ENCODE data around the gene IGIP.

IGIP gene
- 2.9 to 13.4 reads per million in 2 donors for total RNA-seq

DNA sequence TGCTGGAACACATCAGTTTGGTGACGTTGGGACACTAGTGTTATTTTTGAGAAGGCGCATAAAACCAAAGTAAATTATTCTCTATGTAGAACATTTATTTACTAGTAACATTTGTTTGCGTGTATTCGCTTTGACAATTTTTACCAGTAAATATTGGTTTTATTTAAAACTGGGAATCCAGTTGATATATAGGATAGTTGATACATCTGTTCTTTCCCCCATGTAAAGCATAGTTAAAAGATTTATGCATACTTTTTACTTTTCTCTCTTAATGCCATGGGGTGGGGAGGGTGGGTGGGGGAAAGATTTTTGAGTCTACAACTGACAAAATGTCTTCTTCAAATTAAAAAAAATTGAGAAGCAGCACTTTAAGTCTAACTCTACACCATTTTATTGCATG is at the start of gene IGIP:
Gene IGIP, plus strand, starts transcription at position 301 of the 400 bp plus-strand sequence. CDS start 2,540 bp downstream, outside the sequence.
- no peak for DNase-seq

DNA sequence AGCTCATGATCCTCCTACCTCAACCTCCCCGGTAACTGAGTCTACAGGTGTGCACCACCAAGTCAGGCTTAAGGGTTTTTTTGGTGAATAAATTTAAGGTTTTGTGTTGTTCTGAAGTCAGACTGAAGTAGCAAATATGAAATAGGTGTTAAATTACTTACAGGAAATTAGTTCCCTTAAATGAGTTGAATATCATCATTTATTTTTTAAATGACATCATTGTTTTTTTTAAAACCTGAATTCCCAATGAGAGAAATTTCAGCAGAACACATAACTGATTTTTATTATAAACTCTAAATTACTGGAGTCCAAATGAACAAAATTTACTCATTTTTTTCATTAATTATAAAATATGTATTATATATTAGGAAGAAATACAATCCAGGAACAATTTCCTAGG is 49.6 kb upstream of the IGIP start:
- no peak for DNase-seq

DNA sequence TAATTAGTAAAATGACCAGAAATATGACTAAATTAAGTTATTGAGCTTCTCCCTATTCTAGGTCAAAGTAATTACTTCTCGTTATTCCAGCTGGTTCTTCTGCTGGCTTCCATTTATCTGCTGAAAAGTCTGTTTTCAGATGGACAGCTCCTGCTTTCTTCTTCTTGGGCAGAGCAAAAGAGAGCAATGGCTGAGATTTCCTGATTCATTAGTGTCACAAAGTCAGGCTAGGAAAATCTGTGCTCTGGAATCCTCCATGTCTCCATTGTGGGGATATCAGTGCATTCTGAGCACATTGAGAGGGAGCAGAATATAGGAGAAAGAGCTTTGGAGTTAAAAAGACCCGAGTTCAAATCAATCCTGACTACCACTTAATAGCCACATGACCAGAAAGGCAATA is 48.9 kb upstream of the IGIP start:
- DNase-seq = no peak

DNA sequence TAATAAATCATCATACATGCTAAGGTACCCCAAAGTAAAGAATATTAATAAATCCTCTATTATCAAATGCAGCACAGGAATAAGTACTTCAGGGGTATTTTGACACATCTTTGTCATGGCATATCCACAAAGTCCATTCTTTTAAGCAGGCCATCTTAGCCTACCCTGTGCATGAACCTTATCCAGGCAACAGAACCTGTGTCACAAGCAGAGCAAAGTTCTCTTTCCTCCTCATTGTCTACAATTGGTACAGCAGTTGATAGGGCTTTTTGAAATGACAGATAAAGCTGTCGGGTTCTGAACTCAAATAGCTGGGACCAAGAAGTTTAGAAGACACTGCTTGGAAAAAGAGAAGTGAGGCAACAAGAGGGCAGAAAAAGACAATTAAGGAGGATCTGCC is 42.6 kb upstream of the IGIP start:
- DNase-seq = no peak

DNA sequence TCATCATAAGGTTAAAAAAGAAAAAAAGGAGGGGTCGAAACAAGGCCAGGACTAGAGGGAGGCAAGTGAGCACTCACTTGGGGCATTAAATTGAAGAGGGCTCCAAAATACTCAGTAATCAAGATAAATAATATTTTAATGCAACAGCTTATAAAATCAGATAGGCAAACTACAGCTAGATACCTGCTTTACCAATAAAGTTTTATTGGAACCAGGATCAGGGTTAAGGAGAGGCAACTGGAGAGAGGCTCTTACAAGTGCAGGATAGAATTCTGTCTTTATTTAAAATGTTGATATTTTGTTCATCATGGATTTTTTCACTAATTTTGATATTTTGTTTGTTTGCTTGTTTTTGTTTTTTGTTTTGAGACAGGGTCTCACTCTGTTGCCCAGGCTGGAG is 42.1 kb upstream of the IGIP start:
- DNase-seq = no peak

DNA sequence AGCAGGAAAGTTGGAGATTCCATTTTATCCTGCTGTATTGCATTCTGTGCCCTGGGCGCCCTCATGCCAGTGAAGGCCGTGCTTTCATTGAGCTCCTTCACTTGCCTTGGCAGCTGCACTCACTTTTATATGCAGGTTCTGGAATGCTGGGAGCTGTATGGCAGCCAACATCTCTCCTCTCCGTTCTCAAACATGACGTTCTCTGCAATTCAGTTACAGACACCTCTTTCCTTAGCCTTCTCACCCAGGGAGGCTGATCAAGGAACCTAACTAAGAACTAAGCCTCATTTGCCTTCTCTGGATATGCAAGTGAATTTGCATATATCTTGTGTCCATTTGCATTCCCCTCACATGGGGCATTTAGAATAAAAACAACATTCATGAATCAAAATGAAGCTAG is 41.2 kb upstream of the IGIP start:
- DNase-seq = no peak

DNA sequence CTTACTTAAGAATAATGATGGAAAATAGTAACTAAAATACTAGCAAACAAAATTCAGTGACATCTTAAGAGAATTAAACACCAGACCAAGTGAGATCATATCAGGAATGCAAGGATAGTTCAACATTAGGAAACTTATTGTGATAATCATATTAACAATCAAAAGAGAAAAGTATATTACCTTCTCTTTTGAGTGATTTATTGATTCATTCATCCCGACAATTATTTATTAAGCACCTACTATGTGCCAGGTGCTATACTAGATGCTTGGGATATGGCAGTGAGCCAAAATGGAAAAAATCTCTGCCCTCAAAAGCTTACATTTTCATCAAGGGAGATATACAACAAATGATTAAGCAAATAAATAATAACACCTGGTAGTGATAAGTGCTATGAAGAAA is 35.5 kb upstream of the IGIP start:
- DNase-seq = no peak

DNA sequence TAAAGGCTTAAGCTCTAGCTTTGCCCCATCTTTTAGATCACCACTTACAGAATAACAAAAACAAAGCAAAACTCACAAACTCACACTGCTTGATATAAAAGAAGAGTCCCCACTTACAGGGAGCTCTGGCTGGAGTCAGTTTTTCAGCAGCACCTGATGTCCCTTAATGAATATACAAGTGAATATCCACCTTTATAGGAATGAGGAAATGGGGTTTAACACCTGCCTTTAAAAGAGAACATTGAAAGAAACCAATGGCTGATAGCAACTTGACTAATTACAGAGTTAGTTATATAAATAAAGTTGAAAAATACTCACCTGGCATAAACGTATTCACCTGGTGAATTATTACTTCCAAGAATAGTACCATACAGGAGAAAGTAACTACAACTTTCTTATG is 32.6 kb upstream of the IGIP start:
- DNase-seq = no peak

DNA sequence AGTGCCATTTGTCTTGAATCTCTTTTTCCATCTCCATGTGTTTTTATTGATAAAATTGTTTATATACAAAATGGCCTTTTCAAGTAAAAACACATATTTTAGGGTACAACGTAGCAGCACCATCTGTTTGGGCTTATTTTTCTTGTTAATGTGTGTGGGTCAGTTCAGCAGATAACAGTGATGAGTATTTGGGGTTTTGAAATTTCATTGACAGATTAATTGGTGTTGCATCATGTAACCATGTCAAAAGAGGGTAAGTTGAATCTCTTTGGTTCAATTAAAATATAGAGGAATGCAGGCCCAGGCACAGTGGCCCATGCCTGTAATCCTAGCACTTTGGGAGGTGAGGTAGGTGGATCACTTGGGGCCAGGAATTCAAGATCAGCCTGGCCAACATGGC is 31.9 kb upstream of the IGIP start:
- DNase-seq = no peak

DNA sequence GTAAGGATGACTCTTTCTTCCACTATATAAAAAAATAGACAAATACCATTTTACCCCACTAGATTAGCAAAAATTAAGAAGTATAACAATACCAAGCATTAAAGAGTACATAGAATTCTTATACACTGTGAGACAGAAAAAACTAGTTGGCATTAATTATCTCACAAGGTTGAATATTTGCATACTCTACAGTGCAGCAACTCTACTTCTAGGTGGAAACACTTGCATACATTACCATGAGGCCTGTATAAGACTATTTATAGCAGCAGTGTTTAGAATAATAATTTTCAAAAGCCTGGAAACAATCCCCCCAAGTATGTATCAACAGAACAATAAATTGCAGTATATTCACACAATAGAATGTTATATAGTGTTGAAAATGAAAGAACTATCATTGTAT is 30.8 kb upstream of the IGIP start:
- DNase-seq = no peak

DNA sequence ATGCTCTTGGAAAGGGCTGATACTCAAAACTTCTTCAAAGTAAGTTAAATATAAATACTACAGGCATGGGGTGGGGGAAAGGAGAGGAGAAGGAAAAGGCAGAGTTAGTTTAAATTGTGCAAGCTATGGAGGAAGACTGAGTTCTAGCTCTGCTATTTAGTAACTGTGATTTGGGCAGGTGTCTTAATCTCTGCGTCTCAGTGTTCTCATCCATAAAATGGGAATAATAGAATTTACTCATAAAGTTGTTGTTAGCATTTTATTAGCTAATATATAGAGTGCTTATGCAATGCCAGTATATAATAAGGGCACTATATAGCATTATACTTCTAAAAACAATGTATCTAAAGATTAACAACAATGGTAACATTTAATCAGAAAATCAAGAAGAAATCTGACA is 24.6 kb upstream of the IGIP start:
- no peak for DNase-seq

DNA sequence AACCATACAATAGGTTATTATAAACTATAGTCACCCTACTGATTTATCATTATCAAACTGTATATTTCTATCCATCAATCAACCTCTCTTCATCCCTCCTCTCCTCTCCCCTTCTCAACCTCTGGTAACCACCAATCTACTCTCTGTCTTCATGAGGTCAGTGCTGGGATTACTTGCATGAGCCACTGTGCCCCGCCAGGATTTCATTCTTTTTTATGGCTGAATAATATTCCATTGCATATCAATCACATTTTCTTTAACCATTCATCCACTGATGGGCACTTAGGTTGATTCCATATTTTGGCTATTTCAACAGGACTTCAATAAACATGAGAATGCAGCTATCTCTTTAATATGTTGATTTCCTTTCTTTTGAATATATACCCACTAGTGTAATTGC is 22.6 kb upstream of the IGIP start:
- DNase-seq = no peak

DNA sequence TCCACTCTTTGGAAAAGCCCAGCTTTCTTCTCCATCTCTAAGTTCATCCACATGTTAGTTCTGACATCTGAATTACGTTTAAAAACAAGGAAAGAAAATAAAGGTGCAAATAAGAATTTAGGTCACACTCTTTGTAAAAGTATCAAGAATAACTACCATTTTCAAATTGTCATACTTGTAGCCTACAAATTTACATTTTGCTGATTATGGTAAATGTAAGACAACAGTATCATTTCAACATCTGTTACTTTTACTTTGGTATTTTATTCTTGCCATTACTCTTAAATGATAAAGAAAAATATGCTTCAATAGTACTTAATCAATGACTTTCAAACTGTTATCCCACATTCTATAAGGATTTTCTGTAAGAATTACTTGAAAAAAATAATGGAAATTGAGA is 21.6 kb upstream of the IGIP start:
- DNase-seq = no peak

DNA sequence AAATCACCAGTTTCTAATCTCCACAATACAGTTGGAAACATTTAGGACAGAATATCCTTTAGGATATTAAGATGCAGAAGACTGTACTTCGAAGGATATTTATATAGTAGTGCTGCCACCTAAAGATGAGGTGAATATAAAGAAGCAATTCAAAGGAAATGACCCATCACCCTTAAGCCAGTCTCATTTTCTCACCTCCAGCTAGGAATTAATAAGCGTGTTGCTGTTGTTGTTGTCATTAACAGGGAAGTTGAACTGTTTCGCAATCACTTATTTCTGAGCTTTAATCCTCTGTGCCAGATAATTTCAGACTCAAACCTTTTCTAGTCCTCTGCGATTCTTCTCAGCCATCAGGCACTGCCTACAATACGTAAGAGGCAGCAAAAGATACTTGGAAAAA is 19.6 kb upstream of the IGIP start:
- DNase-seq = no peak

DNA sequence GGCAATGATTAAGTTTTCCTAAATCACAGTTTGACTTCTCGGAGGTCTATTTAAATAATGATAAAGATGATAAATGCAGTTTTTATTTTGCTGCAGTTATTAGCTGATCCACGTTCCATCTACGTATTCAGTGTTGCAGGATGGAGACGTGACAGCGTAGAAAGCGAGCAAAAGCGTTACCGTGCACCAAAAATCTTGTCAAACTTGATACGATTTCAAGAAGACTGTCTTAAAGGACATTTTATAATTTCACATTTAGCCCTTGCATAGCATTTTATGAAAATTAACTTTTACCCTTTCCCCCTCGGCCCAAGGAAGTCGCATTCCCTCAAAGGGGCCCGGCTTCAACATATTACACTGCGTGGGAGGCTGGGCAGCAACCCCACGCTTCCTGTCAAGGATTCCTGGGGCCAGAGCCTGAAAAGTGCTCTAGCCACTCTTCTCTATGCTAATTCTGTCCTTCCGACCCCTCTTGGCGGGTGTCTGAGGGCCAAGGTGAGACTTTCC is 18.9 kb upstream of the IGIP start:
- no peak for DNase-seq

DNA sequence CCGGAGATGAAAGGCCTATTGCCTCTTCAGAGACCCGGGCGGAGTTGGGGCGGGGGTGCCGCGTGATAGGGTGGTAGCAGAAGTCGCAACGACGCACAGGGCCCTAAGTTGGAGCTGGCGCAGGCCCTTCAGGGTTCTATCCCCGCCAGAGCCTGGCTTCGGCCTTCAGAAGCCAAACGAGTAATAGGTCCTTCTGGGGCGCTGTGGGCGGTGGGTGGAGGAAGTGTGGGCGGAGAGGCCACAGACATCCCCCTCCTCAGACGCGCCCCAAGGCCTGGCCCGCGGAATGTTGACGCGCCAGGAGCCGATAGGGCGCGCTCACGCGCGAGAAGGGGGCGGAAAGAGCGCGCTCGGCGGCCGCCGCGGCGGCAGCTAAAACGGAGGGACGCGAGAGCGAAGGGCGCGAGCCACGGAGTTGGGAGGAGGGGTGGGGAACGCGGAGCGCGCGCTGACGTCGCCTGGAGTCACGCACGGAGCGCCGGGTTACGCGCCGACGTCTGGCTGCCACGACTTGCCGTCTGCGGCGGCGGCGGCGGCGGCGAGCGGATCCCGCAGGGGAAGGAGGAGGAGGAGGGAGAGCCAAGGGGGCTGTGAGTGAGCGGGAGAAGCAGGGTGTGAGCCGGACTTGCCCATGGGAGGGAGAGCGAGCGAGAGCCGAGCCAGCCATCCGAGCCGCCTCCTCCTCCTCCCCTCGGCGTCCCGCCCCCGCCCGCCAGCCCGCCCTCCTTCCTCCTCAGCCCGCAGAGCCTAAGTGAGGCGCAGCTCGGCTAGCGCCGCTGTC is 18.2 kb upstream of the IGIP start:
- peak; percentile 89 for DNase-seq

DNA sequence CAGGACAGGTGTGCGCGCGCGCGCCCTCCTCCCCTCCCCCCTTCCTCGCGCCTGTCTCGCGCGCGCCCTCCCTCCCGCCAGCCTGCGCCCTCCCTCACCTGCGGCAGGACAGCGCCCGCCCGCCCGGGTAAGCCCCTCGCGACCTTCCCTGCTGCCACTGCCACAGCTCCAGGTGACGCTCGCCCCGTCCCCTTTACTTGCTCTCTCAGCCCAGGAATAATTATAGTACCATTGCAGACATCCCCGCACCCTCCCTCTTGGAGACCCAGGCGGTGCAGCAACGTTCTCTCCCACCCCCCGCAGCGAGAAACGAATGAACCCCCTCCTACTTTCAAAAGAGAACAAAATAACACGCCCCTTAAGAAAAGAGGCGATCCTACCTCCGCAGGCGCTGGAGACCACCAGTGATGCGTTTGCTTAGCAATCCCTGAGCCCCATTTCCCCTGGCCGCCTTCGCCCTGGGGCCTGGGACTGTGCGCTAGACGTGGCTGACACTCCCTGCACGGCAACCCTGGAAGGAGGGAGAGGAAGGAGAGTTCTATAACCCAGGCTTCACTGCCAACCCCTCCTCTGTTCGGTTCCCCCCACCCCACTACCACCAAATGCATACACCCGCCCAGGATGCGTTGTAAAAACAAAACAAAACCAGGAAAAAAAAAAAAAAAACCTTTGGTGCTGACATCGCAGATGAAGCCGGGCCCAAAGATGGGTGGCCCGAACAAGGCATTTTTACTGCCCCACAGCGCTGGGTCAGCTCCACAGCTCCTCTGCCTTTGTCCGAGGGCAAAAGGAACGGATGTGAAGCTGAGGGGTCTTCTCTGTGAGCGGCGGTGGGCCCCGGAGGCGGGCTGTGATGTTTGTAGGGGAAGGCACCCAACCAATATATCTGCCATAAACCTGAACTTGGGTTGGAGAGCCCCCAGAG is 17.4 kb upstream of the IGIP start:
- peak; percentile 17 for DNase-seq

DNA sequence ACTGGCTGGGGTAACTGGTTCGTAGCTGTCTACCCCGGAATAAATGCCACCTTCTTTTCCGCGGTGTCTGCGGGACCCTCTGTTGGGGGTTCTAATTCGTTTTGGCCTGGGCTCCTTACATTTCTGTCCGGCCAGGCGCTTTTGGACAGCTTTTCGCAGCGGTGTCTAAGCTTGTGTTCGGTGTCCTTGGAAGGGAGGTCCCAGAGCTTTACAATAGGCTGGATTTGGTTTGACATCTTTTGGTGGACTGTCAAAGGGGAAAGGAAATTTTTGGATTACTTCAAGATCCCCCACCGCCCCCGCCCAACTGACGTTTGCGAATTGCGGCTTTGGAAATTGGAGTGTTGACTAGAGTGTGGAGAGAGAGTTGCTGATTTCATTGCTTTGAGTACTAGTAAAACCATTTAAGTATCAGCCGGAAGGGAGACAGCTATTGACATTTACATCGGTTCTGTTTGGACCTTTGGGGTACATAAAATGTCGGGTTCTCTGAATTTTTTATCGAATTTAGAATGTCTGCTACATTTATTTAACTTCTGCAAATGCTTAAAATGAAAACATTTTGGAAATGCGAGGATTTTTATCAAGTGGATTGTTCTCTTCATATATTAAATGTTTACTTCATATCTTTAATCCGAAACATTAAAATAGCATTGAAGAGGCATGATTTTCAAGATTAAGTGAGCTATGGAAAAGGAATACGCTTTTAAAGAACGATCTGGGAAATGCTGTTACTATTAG is 16.5 kb upstream of the IGIP start:
- DNase-seq = no peak

DNA sequence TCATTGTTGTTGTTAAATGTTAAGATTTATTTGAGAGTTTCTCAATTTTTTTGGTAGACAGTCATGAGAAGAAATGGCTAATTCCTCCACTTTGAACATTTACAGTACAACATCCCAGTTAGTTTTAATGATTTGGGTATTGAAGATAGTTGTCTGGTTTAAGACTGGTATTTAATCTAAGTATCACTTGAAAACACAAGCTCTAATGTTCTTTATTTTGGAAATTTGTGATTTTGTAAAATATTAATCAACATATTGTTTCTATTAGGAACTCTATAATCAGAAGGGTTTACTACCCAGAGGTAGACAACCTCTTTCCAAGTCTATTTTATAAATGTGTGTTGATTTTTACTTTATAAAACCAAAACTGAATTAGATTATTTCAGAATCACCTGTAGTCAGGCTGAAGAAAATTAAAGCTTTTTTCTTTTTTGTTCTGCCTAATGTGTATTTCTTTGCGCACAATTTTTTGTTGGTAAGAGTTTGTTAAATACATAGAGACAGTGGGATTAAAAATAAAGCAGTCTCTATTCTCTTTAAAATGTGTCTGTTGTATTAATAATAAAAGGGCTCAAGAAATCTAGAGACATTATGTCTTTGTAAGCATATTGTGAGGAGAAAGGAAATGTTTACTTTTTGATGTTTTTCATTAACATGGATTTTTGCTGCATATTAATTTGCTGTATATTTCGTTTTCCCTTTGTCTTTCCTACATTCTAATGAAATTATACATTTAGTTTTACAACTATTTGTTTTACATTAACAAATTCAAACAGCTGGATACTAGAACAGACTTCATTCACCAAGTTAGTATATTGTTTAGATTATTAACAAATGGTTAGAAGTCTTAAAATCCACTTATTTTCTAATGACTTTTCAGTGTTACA is 15.7 kb upstream of the IGIP start:
- DNase-seq = no peak

DNA sequence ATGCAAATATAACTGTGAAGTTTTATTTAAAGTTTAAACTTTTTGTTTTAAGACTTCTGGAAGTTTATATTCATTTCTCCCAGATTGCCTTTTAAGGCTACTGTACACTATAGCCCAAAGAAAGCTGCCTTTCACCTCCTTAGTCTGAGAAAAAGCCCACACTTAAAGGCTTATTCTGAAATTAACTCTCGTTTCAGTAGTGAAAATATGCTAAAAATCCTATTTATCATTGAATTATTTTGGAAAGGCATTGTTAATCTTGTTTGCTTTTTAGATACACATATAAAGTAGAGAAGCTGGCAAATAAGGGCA is 15.1 kb upstream of the IGIP start:
- no peak for DNase-seq

DNA sequence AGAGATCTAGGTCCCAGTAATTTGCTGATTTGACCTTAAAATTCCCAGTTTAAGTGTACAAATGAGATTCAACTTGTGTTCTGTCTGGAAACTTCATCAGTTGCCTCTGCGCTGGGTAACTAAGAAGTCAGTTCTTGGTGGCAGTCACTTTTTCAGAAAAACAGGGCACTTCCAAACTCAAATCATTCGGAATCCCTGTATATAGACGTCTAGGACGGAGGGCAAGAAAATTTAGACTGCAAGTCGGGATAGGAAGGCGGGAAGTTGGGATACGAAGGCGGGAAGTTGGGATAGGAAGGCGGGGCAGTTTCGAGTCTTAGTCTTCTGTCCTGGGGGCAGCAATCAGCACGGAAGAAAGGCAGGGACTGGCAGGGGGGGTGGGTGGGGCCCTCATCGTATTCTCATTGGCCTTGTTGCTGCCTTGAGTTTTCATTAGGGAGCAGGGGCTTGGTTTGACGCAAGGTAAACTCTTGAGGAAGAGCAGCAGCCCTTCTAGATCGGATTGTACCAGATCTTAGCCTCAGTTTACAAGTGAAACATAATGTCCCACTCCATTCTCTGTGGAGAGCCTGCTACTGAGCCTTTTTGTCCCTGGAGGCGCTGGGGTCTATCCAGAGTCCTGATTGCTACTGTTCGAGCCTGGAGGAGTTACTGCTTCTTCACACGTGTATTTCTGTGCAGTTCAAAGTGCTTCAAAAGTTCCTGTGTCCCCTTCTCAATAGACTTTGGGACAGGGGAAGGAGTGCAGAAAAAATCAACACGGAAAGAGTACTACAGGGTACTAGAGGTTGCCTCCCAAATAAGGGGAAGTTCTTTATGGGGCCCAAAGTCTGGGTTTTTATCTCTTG is 14.5 kb upstream of the IGIP start:
- no peak for DNase-seq

Measured in T-helper 9 cell (primary cell).